Sciatic nerve (tissue), 2 donors: ENCODE results near the gene XYLT2. TPM values are rescaled to one million over a fixed set of nuclear protein-coding genes. Genes with fewer than 3 reads are reported as not detected.

Experiments used
- ATAC-seq: fragments of 200-7000 bp; cut with Tn5 transposase; one replicate; pipeline ENCODE4 v1.9.1; 2020; ENCODE audit warnings: mild to moderate bottlenecking, moderate library complexity
- DNase-seq: peaks from one replicate; pipeline ENCODE4 v3.0.0-alpha.2; 2020; ENCODE audit warnings: low spot score
- intact Hi-C: fragments of 100-400 bp; cut with DNase I; formaldehyde crosslinking; loops from one replicate; pipeline ENCODE4 v1.14.2; 2022
- total RNA-seq: library from RNA; stranded (reverse); fragmentation: NEBNext Ultra II Directional; extraction: Animal tissue kit (Norgen Biotek cat#: 25700); gene quantifications from one replicate; pipeline ENCODE4 v1.2.1, GENCODE V29; 2021
- donor health status: DM: no; HTN: no; CAD: no.
- donor health status: DM: no; HTN: no; CAD: no.

Gene XYLT2
- total RNA-seq, 1 donor from 2014 or later: 20.0 TPM

- intact Hi-C loops: no loop called here
- no peak for DNase-seq
- no peak for ATAC-seq
These were observed 62.0 kb downstream of the XYLT2 start for GRCh38 chr17:50407921-50408320.

Other genes with a start within 250 kb of the XYLT2 start
- gene SAMD14, start 216.0 kb upstream of the XYLT2 start, total RNA-seq: 2.5 TPM
- gene PPP1R9B, start 195.4 kb upstream of the XYLT2 start, total RNA-seq: 58.8 TPM
- gene SGCA, start 180.1 kb upstream of the XYLT2 start, total RNA-seq: 3.5 TPM
- gene COL1A1, start 144.5 kb upstream of the XYLT2 start, total RNA-seq: 262 TPM
- 0.53 TPM for gene TMEM92, start 71.7 kb upstream of the XYLT2 start, total RNA-seq
- gene MRPL27, start 27.1 kb downstream of the XYLT2 start, total RNA-seq: 41.2 TPM
- gene EME1, start 27.1 kb downstream of the XYLT2 start, total RNA-seq: 1.5 TPM
- 33.6 TPM for gene LRRC59, start 51.4 kb downstream of the XYLT2 start, total RNA-seq
- 37.8 TPM for gene ACSF2, start 80.1 kb downstream of the XYLT2 start, total RNA-seq
- not detected for gene CHAD, start 122.8 kb downstream of the XYLT2 start, total RNA-seq
- 33.3 TPM for gene RSAD1, start 132.7 kb downstream of the XYLT2 start, total RNA-seq
- 3.3 TPM for gene MYCBPAP, start 162.3 kb downstream of the XYLT2 start, total RNA-seq
- gene EPN3, start 186.6 kb downstream of the XYLT2 start, total RNA-seq: 0.27 TPM
- gene SPATA20, start 201.0 kb downstream of the XYLT2 start, total RNA-seq: 37.5 TPM
- gene CACNA1G, start 214.6 kb downstream of the XYLT2 start, total RNA-seq: 0.36 TPM